Transverse colon (tissue), 4 donors: ENCODE measurements around the gene OR5AN1. TPM values are rescaled to one million over a fixed set of nuclear protein-coding genes. Genes with fewer than 3 reads are reported as not detected.
"Not testable (repeated sequence)": the region's sequence is repeated elsewhere in the genome, so short reads cannot be mapped to it uniquely, and the experiment has no call there.

Experiments
- DNase-seq: peaks from one replicate; pipeline ENCODE4 v3.0.0-alpha.2; 2019
- H3K27ac ChIP-seq, 4 donors: fragments of 200-600 bp; sonication (generic); 2 replicates each; pipeline ENCODE4 v1.5.1; 2016 to 2018; ENCODE audit warnings: inconsistent platforms in 4 of 4
- H3K27me3 ChIP-seq: fragments of 200-600 bp; sonication (generic); 2 replicates; pipeline ENCODE4 v1.5.1; 2017; ENCODE audit warnings: inconsistent platforms
- H3K36me3 ChIP-seq, 4 donors: fragments of 200-600 bp; sonication (generic); 2 replicates each; pipeline ENCODE4 v1.5.1; 2017 to 2019; ENCODE audit warnings: inconsistent platforms in 4 of 4
- H3K4me1 ChIP-seq, 4 donors: fragments of 200-600 bp; sonication (generic); 2 replicates each; pipeline ENCODE4 v1.5.1; 2017 to 2020; ENCODE audit warnings: inconsistent platforms in 4 of 4
- H3K4me3 ChIP-seq, 4 donors: fragments of 200-600 bp; sonication (generic); 1 replicate in 1 of 4; 2 replicates in 3 of 4; pipeline versions ENCODE4 v1.5.1 to v1.6.1; 2017 to 2019; ENCODE audit warnings: inconsistent platforms in 4 of 4
- H3K9me3 ChIP-seq, 2 donors: fragments of 200-600 bp; sonication (generic); 2 replicates each; pipeline ENCODE4 v1.5.1; 2017 to 2019; ENCODE audit warnings: inconsistent platforms in 2 of 2
- CTCF ChIP-seq, 5 experiments: fragments of 200-600 bp in 3 of 5; fragments of 450-650 bp in 2 of 5; sonication (generic) in 3 of 5; IDR thresholded peaks; 1 replicate in 2 of 5; 2 replicates in 3 of 5; pipeline ENCODE4 v1.5.1; 2016 to 2017; ENCODE audit warnings: antibody characterized with exemption in 5 of 5, inconsistent platforms in 3 of 5, mild to moderate bottlenecking in 2 of 5, moderate library complexity in 1 of 5
- EP300 ChIP-seq: sonication (generic); formaldehyde crosslinking; IDR thresholded peaks from one replicate; pipeline ENCODE4 v1.6.1; 2017; ENCODE audit warnings: antibody characterized with exemption, low read depth
- POLR2A ChIP-seq: fragments of 450-650 bp; IDR thresholded peaks from one replicate; pipeline ENCODE4 v1.6.1; 2016; ENCODE audit warnings: antibody characterized with exemption, mild to moderate bottlenecking, moderate library complexity
- POLR2AphosphoS5 ChIP-seq, 3 donors: sonication (generic); formaldehyde crosslinking; IDR thresholded peaks; one replicate each; pipeline ENCODE4 v1.6.1; 2016; ENCODE audit warnings: antibody characterized with exemption in 3 of 3
- WGBS, 2 donors: methylation state at CpG; one replicate each; pipeline ENCODE4 v1.1.5; 2018; ENCODE audit warnings: low coverage in 1 of 2; 5-methylcytosine and 5-hydroxymethylcytosine counted together
- in situ Hi-C, 4 donors: fragments of 200-750 bp; cut with MboI; loops; one replicate each; pipeline versions ENCODE4 v1.15.0 to v1.15.1; 2017; ENCODE audit warnings: low sequenced_read_pairs in 3 of 4, low pct_ligation_motif_present in 1 of 4, low pct_unique_long_range_greater_than_20kb in 1 of 4
- intact Hi-C: fragments of 100-400 bp; cut with DNase I; formaldehyde crosslinking; loops from one replicate; pipeline ENCODE4 v1.15.1; 2023; ENCODE audit warnings: low total_unique reads
- total RNA-seq, 4 donors: library from RNA; depleted of rRNA; stranded (reverse); fragments of >200 nt; gene quantifications; one replicate each; pipeline ENCODE4 v1.1.0, GENCODE V29; 2016

OR5AN1 gene
- not detected for total RNA-seq

- no peak for DNase-seq
- no peaks in the 10 kb centered on the region for H3K9me3 ChIP-seq
- H3K27ac ChIP-seq: no peak within 1 kb of the TSS
- H3K4me3 ChIP-seq: no peak within 1 kb of the TSS
- intact Hi-C loops (no loop called here), in situ Hi-C loops (no loop called here)
- 65 to 77% methylated on average over 3 of the region's 3 CpGs for WGBS, 2 donors
- no peaks in the 10 kb centered on the region for H3K36me3 ChIP-seq
- no peak for TF ChIP-seq CTCF (IDR thresholded peaks at IDR 0.05)
- TF ChIP-seq EP300: no peak
- no peak for TF ChIP-seq POLR2AphosphoS5 (IDR thresholded peaks at IDR 0.05)
- TF ChIP-seq POLR2A: no peak
- no peaks in the 10 kb centered on the region for H3K27me3 ChIP-seq
- no peaks in the 10 kb centered on the region for H3K4me1 ChIP-seq
Observed at GRCh38 chr11:59358595-59358994, at the start of gene OR5AN1. OR5AN1 (plus strand) TSS chr11:59358895; CDS start chr11:59364459, 5,564 bp downstream.

GRCh38 chr11:59335001-59335400, 23.7 kb upstream of the OR5AN1 start:
- Histone ChIP-seq H3K9me3 (no peaks in the 10 kb centered on the region), H3K27me3 (no peaks in the 10 kb centered on the region), H3K4me1 (no peaks in the 10 kb centered on the region), H3K27ac (no peak overlapping the region), H3K4me3 (no peak overlapping the region), H3K36me3 (no peaks in the 10 kb centered on the region)
- intact Hi-C loops (no loop called here), in situ Hi-C loops (no loop called here)
- DNase-seq: no peak
- TF ChIP-seq EP300 (no peak), CTCF (IDR thresholded peaks at IDR 0.05) (no peak), POLR2AphosphoS5 (IDR thresholded peaks at IDR 0.05) (no peak), POLR2A (no peak)

GRCh38 chr11:59336176-59336575, 22.5 kb upstream of the OR5AN1 start:
- no peaks in the 10 kb centered on the region for H3K9me3 ChIP-seq
- in situ Hi-C loops (no loop called here), intact Hi-C loops (no loop called here)
- 56 to 74% methylated on average over 5 of the region's 5 CpGs for WGBS, 2 donors
- no peaks in the 10 kb centered on the region for H3K4me1 ChIP-seq
- TF ChIP-seq EP300 (no peak), CTCF (IDR thresholded peaks at IDR 0.05) (no peak), POLR2AphosphoS5 (IDR thresholded peaks at IDR 0.05) (no peak), POLR2A (no peak)
- no peaks in the 10 kb centered on the region for H3K27me3 ChIP-seq
- no peaks in the 10 kb centered on the region for H3K36me3 ChIP-seq
- no peak overlapping the region for H3K27ac ChIP-seq
- DNase-seq: no peak
- H3K4me3 ChIP-seq: no peak overlapping the region

- no peak for DNase-seq
- no peaks in the 10 kb centered on the region for H3K27me3 ChIP-seq
- H3K4me1 ChIP-seq: no peaks in the 10 kb centered on the region
- H3K4me3 ChIP-seq: no peak overlapping the region
- TF ChIP-seq CTCF (IDR thresholded peaks at IDR 0.05): no peak
- no peak for TF ChIP-seq POLR2A
- no peaks in the 10 kb centered on the region for H3K36me3 ChIP-seq
- no peaks in the 10 kb centered on the region for H3K9me3 ChIP-seq
- in situ Hi-C loops: no loop called here
- intact Hi-C loops: no loop called here
- H3K27ac ChIP-seq: no peak overlapping the region
Observed at GRCh38 chr11:59336931-59337330, 21.8 kb upstream of the OR5AN1 start.

GRCh38 chr11:59349657-59350056, 9.0 kb upstream of the OR5AN1 start:
- H3K9me3 ChIP-seq, H3K4me1 ChIP-seq, intact Hi-C loops, H3K27ac ChIP-seq, H3K4me3 ChIP-seq, H3K36me3 ChIP-seq, H3K27me3 ChIP-seq, in situ Hi-C loops, DNase-seq: not testable (repeated sequence)
- 69% methylated on average over 5 of the region's 5 CpGs; no CpG with 5 or more reads in 1 of the 2 donors for WGBS, 2 donors
